Trophoblast cell (in vitro differentiated cells and primary cell): ENCODE results near the gene DMBX1.
A peak's percentile ranks its signal among the peaks of the same experiment; 100 is the strongest.

Experiments
- DNase-seq, 2 donors: peaks; one replicate each; pipeline ENCODE4 v3.0.0-alpha.2; 2016
- H2AFZ ChIP-seq: 2 replicates; pipeline ENCODE4 v1.6.1; 2013; ENCODE audit warnings: low read length, moderate library complexity, mild to moderate bottlenecking; ENCODE audit not compliant: insufficient read depth, poor library complexity
- H2AK5ac ChIP-seq: 2 replicates; pipeline ENCODE4 v1.6.1; 2013; ENCODE audit warnings: mild to moderate bottlenecking, low read length
- H2BK120ac ChIP-seq: 2 replicates; pipeline ENCODE4 v1.6.1; 2013; ENCODE audit warnings: low read length, mild to moderate bottlenecking, moderate library complexity; ENCODE audit not compliant: insufficient read depth, poor library complexity
- H2BK12ac ChIP-seq: 2 replicates; pipeline ENCODE4 v1.6.1; 2013; ENCODE audit warnings: mild to moderate bottlenecking, low read length, moderate library complexity
- H2BK5ac ChIP-seq: 2 replicates; pipeline ENCODE4 v1.6.1; 2013; ENCODE audit warnings: low read length, low read depth, moderate library complexity, mild to moderate bottlenecking; ENCODE audit not compliant: poor library complexity
- H3K14ac ChIP-seq: 2 replicates; pipeline ENCODE4 v1.6.1; 2013; ENCODE audit warnings: mild to moderate bottlenecking, low read length
- H3K18ac ChIP-seq: 2 replicates; pipeline ENCODE4 v1.6.1; 2013; ENCODE audit warnings: mild to moderate bottlenecking, low read length
- H3K23ac ChIP-seq: 2 replicates; pipeline ENCODE4 v1.6.1; 2013; ENCODE audit warnings: low read length
- H3K27ac ChIP-seq: 2 replicates; pipeline ENCODE4 v1.5.1; 2013; ENCODE audit warnings: low read depth, mild to moderate bottlenecking, inconsistent platforms, low read length, moderate library complexity
- H3K27me3 ChIP-seq: 2 replicates; pipeline ENCODE4 v1.6.1; 2013; ENCODE audit warnings: inconsistent platforms, mild to moderate bottlenecking, low read length, moderate library complexity; ENCODE audit not compliant: insufficient read depth
- H3K36me3 ChIP-seq, 2 experiments: 1 replicate in 1 of 2; 2 replicates in 1 of 2; pipeline ENCODE4 v1.6.1; 2013; ENCODE audit warnings: low read length in 2 of 2, mild to moderate bottlenecking in 2 of 2, moderate library complexity in 1 of 2; ENCODE audit not compliant: insufficient read depth in 2 of 2, control insufficient read depth in 1 of 2
- H3K4ac ChIP-seq: 2 replicates; pipeline ENCODE4 v1.6.1; 2013; ENCODE audit warnings: low read depth, mild to moderate bottlenecking, low read length, moderate library complexity
- H3K4me1 ChIP-seq, 2 experiments: 1 replicate in 1 of 2; 2 replicates in 1 of 2; pipeline ENCODE4 v1.6.1; 2013; ENCODE audit warnings: low read length in 2 of 2, mild to moderate bottlenecking in 2 of 2, moderate library complexity in 1 of 2; ENCODE audit not compliant: insufficient read depth in 2 of 2, control insufficient read depth in 1 of 2
- H3K4me2 ChIP-seq: 2 replicates; pipeline ENCODE4 v1.6.1; 2013; ENCODE audit warnings: inconsistent platforms, mild to moderate bottlenecking, low read length, moderate library complexity
- H3K4me3 ChIP-seq: 2 replicates; pipeline ENCODE4 v1.5.1; 2013; ENCODE audit warnings: mild to moderate bottlenecking, low read depth, low read length, inconsistent platforms
- H3K79me1 ChIP-seq: one replicate; pipeline ENCODE4 v1.6.1; 2013; ENCODE audit warnings: low read length
- H3K79me2 ChIP-seq: 2 replicates; pipeline ENCODE4 v1.6.1; 2013; ENCODE audit warnings: low read length, mild to moderate bottlenecking; ENCODE audit not compliant: control insufficient read depth, insufficient read depth, poor library complexity
- H3K9ac ChIP-seq: 2 replicates; pipeline ENCODE4 v1.6.1; 2013; ENCODE audit warnings: mild to moderate bottlenecking, low read length
- H3K9me3 ChIP-seq: 2 replicates; pipeline ENCODE4 v1.6.1; 2013; ENCODE audit warnings: low read depth, mild to moderate bottlenecking, control low read depth, inconsistent platforms, low read length; ENCODE audit not compliant: insufficient read depth
- H4K12ac ChIP-seq: 2 replicates; pipeline ENCODE4 v1.6.1; 2013; ENCODE audit warnings: low read depth, mild to moderate bottlenecking, low read length, moderate library complexity
- H4K8ac ChIP-seq: 2 replicates; pipeline ENCODE4 v1.6.1; 2013; ENCODE audit warnings: low read depth, mild to moderate bottlenecking, low read length, moderate library complexity
- H4K91ac ChIP-seq: one replicate; pipeline ENCODE4 v1.6.1; 2013; ENCODE audit warnings: low read depth, mild to moderate bottlenecking, low read length, moderate library complexity
- WGBS: extraction: QIAGEN DNeasy Blood & Tissue Kit; methylation state at CpG from one replicate; pipeline ENCODE4 v1.1.7; 2013; ENCODE audit warnings: missing lambda C conversion rate; ENCODE audit not compliant: insufficient read length, insufficient coverage; ENCODE audit errors: extremely low coverage; 5-methylcytosine and 5-hydroxymethylcytosine counted together

The DMBX1 gene

GRCh38 chr1:46477153-46477929 is 12.3 kb upstream of the DMBX1 start:
- H4K8ac ChIP-seq = no peak overlapping the region
- H3K27ac ChIP-seq = no peak overlapping the region

DNA sequence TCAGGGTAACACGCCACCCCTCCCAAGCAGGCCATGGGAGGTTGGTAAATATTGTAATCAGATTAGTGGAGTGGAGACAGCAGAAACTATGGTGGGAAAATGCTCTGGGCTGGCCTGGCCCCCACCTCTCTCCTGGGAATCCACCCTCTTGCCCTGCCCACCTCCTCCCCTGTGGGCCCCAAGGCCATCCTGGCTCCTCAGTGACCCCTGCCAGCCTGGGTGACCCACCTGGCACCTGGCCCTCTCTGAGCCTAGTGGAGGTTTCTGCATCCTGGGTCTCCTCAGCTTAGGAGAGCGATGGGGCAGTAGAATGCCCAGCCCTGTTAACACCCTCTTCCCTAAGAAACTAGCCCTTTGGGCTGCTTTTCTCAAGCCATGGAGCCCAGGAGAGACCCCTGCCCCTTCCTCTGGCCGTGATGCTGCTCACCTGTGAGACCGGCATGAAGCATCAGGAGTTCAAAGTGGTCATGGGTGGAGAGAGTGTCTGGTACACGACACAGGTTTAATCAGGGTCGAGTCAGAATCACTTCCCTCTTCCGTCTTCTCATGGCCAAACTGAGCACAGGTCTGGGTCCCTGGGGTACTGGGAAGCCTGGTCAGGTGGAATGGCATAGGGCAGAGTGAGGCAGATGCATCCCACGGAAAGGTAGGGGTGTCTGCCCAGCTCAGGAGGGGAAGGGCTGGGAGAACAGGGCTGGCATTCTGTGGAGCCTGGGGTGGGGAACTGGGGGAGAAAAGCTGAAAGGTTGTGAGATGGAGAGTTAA is 10.7 kb upstream of the DMBX1 start:
- Histone ChIP-seq H3K9ac (no peak overlapping the region), H3K4me2 (no peak overlapping the region), H3K4me3 (peak overlapping the region; percentile 1), H3K9me3 (peaks cover 3% of the 10 kb centered on the region), H3K27me3 (peaks cover 6% of the 10 kb centered on the region), H2BK5ac (no peak overlapping the region), H3K14ac (no peak overlapping the region), H3K79me1 (no peaks in the 10 kb centered on the region), H3K4ac (no peak overlapping the region), H3K18ac (no peak overlapping the region), H2BK120ac (no peak overlapping the region), H3K36me3 (no peaks in the 10 kb centered on the region), H3K79me2 (no peaks in the 10 kb centered on the region), H2AFZ (no peak overlapping the region), H4K8ac (no peak overlapping the region), H3K27ac (no peak overlapping the region), H3K23ac (no peak overlapping the region), H2BK12ac (no peak overlapping the region), H4K12ac (no peak overlapping the region), H3K4me1 (no peaks in the 10 kb centered on the region), H2AK5ac (no peak overlapping the region), H4K91ac (no peak overlapping the region)
- WGBS = no CpG with 5 or more reads among the region's 8 CpGs
- no peak for DNase-seq

More at GRCh38 chr1:46477153-46477929, 12.3 kb upstream of the DMBX1 start:
- WGBS = no CpG with 5 or more reads among the region's 11 CpGs
- no peaks in the 10 kb centered on the region for H3K79me2 ChIP-seq
- H3K9ac ChIP-seq = no peak overlapping the region
- H3K27me3 ChIP-seq = no peaks in the 10 kb centered on the region
- no peak overlapping the region for H4K91ac ChIP-seq
- no peak overlapping the region for H3K4ac ChIP-seq
- no peaks in the 10 kb centered on the region for H3K79me1 ChIP-seq
- DNase-seq = peak; percentile 52 to 79
- no peak overlapping the region for H2BK120ac ChIP-seq
- no peak overlapping the region for H2BK12ac ChIP-seq
- H3K4me2 ChIP-seq = no peak overlapping the region
- H2AK5ac ChIP-seq = no peak overlapping the region
- H3K9me3 ChIP-seq = peaks cover 2% of the 10 kb centered on the region
- no peak overlapping the region for H3K14ac ChIP-seq
- H2BK5ac ChIP-seq = no peak overlapping the region
- H3K36me3 ChIP-seq = no peaks in the 10 kb centered on the region
- H2AFZ ChIP-seq = no peak overlapping the region
- H3K4me3 ChIP-seq = no peak overlapping the region
- H3K18ac ChIP-seq = no peak overlapping the region
- no peaks in the 10 kb centered on the region for H3K4me1 ChIP-seq
- no peak overlapping the region for H3K23ac ChIP-seq
- no peak overlapping the region for H4K12ac ChIP-seq

GRCh38 chr1:46479744-46480350 is 9.8 kb upstream of the DMBX1 start:
- H3K4me2 ChIP-seq = no peak overlapping the region
- no peak overlapping the region for H2BK120ac ChIP-seq
- peaks cover 12% of the 10 kb centered on the region for H3K27me3 ChIP-seq
- H3K4me1 ChIP-seq = no peaks in the 10 kb centered on the region
- no peak overlapping the region for H3K9ac ChIP-seq
- no peaks in the 10 kb centered on the region for H3K79me1 ChIP-seq
- H4K12ac ChIP-seq = no peak overlapping the region
- no peak overlapping the region for H3K18ac ChIP-seq
- no peak overlapping the region for H4K91ac ChIP-seq
- WGBS = no CpG with 5 or more reads among the region's 17 CpGs
- H2AK5ac ChIP-seq = no peak overlapping the region
- no peak overlapping the region for H2AFZ ChIP-seq
- no peak overlapping the region for H3K4me3 ChIP-seq
- H3K4ac ChIP-seq = no peak overlapping the region
- H3K14ac ChIP-seq = no peak overlapping the region
- H3K27ac ChIP-seq = no peak overlapping the region
- H2BK5ac ChIP-seq = no peak overlapping the region
- no peak overlapping the region for H2BK12ac ChIP-seq
- no peak for DNase-seq
- H3K36me3 ChIP-seq = no peaks in the 10 kb centered on the region
- H4K8ac ChIP-seq = no peak overlapping the region
- H3K9me3 ChIP-seq = peaks cover 4% of the 10 kb centered on the region
- H3K23ac ChIP-seq = no peak overlapping the region
- no peaks in the 10 kb centered on the region for H3K79me2 ChIP-seq

DNA sequence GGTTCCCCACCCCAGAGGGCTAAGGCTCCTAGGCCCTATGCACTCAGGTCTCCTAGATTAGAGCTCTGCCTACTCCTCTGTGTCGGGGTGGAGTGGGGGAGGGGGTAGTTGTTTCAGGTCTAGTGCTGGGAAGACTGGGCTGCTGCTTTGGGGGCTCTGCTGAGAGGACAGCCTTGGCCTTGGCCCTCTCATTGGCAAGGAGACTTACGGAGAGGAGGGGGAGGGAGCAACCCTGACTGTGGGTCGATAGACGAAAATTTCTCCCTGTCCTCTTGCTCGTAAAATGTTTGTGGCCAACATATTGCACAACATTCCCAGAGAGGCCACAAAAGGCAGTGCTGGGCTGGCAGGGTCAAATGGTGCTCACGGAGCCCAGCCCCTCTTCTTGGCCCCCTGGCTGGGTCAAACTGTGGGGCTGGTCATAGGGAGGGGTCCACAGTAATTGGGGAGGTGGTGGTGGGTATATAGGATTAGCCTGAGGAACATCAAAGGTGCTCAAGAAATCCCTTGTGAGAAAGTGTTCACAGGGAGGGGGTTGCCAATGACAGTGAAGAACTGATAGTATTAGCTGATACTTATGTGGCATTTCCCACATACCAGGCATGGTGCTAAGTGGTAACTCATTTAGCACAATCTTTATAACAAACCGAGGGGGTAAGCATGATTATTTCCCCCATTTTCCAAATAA is 8.5 kb upstream of the DMBX1 start:
- Histone ChIP-seq H3K79me2 (no peaks in the 10 kb centered on the region), H3K36me3 (no peaks in the 10 kb centered on the region), H3K9ac (no peak overlapping the region), H3K79me1 (no peaks in the 10 kb centered on the region), H4K8ac (no peak overlapping the region), H2BK12ac (no peak overlapping the region), H3K4me3 (no peak overlapping the region), H3K4ac (no peak overlapping the region), H3K4me2 (no peak overlapping the region), H2BK120ac (no peak overlapping the region), H3K4me1 (no peaks in the 10 kb centered on the region), H3K27me3 (peaks cover 25% of the 10 kb centered on the region), H2AK5ac (no peak overlapping the region), H3K9me3 (peaks cover 4% of the 10 kb centered on the region), H3K14ac (no peak overlapping the region), H2BK5ac (no peak overlapping the region), H3K23ac (no peak overlapping the region), H4K91ac (no peak overlapping the region), H3K27ac (no peak overlapping the region), H3K18ac (no peak overlapping the region), H2AFZ (no peak overlapping the region), H4K12ac (no peak overlapping the region)
- WGBS = no CpG with 5 or more reads among the region's 7 CpGs
- DNase-seq = no peak
